NOMO-1 (cell line): ENCODE measurements around the gene MBNL2.

Experiments
- DNase-seq, 2 experiments: peaks; one replicate each; lab custom pipeline; 2025; ENCODE audit not compliant: unreplicated experiment in 2 of 2; lab: John Stamatoyannopoulos, UW

The MBNL2 gene

DNA sequence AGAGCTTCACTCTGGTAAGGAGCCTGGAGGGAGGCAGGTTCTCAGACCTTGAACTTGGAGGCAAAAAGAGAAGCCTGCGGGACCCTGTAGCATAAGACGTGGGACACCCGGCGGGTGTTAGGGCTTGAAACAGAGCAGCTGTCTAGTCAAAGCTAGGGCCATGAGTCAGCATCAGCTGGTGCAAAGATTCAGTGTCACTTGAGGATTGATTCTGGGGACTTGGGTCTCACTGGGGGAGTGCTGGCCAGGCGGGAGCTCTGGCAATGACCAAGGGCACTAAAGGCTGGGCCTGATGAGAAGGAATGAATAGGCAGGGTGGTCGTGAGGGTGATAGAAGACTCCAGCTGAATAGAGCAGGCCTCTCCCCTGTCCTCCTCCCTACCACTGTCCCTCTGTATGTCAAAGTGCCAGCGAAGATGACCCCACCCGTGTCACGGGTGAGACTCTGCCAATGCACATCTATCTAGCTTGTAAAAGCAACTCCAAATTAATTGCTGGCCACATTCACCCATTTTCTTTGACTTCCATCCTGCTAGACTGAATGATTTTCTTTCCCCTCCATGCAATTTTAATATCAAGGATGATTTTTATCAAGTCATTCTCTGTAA, 97.1 kb downstream of the MBNL2 start:
- no peak for DNase-seq

DNA sequence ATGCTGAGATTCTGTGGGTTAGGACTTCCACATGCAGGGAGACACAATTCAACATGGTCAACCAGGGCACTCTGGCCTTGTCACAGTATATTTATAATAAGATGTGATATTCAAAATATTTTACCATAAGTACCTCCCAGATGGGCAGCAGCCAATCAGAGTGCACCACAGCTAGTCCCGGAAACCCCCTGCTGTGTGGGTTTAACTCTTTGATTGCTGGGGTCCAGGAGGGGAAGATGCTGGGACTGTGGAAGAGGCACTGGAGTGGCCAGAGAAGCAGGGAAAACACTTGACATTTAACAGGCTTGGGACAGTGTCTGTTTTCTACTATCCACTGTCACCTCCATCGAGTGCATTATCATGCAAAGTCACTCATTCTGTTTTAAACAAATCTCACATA, 99.0 kb downstream of the MBNL2 start:
- no peak for DNase-seq

DNA sequence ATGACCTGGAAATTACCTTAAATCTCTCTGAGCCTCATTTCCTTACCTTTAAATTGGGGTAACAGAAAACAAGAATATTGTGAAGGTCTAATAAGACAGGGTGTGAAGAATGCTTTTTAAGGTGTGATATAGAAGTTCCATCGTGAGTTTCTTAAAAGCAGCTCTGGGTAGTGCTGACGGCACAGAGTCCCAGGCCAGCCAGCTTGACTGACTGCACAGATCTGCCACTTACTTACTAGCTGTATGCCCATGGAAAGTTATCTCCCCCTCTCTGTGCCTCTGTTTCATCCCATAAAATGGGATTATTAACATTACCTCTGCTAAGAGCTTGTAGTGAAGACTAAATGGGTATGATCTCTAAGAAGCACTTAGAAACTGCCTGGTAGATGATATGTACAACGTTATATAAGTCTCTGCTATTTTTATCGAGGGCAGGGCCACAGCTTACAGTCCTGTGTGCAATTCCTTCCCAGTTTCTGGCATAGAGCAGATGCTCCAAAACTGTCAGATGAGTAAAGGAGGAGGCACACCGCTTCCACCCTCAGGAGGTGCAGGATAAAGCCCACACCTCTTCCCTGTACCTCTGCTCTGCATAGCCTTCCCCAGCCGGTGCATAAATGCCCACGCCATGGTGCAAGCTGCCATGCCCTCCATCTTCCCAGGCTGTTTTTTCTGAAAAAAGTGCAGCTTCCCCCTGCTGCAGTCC, 99.6 kb downstream of the MBNL2 start:
- no peak for DNase-seq

GRCh38 chr13:97322740-97323342, 100.7 kb downstream of the MBNL2 start:
- no peak for DNase-seq

DNA sequence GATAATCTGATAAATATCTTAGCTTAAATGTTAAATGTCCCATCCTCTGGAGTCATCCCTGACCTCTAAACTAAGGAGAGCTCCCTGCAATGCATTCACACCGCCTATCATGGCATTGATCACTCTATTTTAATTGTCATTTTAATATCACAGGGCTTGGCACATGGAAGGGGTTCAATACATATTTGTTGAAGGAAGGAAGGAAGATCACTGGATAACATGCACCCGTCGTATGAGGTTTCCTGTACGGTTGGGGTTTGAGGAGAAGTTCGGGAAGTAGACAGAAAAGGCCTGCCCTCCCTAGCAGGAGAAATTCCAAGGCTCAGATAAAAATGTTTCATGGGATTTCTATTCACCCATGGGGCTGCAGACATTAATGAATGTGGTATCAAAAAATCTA, 102.0 kb downstream of the MBNL2 start:
- no peak for DNase-seq

GRCh38 chr13:97325738-97326137, 103.6 kb downstream of the MBNL2 start:
- no peak for DNase-seq

DNA sequence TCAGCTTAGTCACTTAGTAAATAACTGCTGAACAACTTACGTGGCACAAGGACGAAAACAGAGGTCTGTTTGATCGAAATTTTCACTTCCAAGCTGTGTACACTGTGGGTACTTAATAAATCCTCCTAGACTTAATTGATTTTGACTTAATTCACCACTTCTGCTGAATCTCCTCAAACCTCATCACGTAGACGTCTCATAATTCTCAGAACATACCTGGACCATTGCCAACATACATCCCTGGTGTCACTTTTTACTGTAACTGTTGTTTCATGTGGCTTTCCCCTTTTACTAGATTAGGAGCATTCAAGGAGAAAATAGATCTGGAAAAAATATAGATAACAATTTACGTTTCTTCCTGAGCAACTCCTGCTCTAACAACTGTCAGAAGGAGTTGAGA, 105.0 kb downstream of the MBNL2 start:
- DNase-seq = no peak

GRCh38 chr13:97327506-97328221, 105.5 kb downstream of the MBNL2 start:
- no peak for DNase-seq

GRCh38 chr13:97328222-97328790, 106.2 kb downstream of the MBNL2 start:
- DNase-seq = no peak

- no peak for DNase-seq
Observed at GRCh38 chr13:97329331-97329730, 107.2 kb downstream of the MBNL2 start.

- DNase-seq = no peak
Observed at GRCh38 chr13:97330448-97330847, 108.3 kb downstream of the MBNL2 start.

DNA sequence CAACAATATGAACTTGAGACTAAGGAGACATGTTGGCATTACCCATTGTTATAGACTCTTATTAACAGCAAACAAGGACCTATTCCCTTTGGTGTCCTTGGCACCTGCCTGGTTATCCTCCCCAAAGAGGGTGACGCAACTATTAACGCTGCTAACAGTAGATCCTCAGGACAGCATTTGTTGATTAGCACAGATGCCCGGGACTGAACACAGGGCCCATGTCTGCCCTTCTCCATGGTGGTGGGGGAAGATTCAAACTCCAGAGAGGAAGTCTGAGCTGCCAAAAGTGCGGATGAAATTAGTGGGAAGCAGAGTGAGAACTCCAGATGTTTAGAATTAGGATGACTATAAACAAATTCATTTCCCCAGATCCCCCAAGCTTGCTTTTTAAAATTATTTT, 110.6 kb downstream of the MBNL2 start:
- no peak for DNase-seq

GRCh38 chr13:97333983-97334382, 111.8 kb downstream of the MBNL2 start:
- no peak for DNase-seq

DNA sequence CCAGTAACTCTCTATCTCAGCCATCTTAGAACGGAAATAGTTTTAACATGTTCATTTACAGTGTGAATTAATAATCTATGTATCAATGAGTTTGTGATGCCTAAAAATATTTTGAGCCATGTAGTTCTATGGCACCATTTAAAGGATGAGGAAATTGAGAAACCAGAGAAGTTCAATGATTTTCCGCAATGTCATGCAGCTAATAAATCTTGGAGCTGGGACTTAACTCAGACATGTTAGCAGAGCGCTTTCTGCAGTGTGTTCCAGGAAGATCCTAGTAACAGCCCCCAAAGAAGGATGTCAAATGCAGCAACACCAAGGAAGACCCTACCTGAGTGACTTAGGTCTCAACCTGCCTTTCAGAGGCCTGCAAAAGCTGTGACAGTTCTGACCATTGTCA, 112.6 kb downstream of the MBNL2 start:
- DNase-seq = no peak

- DNase-seq = no peak
Observed at GRCh38 chr13:97335488-97336134, 113.5 kb downstream of the MBNL2 start.

DNA sequence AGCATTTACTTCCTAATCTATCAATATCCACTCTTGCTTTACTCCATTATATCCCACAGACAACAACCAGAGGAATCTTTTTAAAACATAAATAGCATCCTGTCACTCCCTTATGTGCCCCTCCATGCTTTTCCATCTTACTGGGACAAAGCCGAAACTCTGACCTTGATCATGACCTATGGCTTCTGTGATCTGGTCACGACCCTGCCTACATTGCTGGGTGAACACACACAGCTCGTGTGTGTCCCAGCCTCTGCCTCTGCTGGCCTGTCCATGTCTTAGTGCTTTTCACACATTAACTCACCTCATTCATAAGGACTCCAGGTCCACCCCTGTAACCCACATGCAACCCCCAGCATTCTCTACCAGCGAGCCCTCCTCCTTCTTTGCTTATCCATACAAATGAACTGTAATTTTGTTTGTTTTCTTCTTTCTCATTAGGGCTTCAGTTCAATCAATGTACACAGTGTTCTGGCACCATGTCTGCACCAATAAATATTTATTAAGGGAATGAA, 115.9 kb downstream of the MBNL2 start:
- DNase-seq = no peak

- no peak for DNase-seq
Observed at GRCh38 chr13:97338571-97338970, 116.4 kb downstream of the MBNL2 start.

GRCh38 chr13:97339019-97339987, 117.2 kb downstream of the MBNL2 start:
- no peak for DNase-seq

- DNase-seq = no peak
Observed at GRCh38 chr13:97339988-97340749, 118.0 kb downstream of the MBNL2 start.
